Measurements from ENCODE around the gene SDCCAG8. TPM values are rescaled to one million over a fixed set of nuclear protein-coding genes. Genes with fewer than 3 reads are reported as not detected.

Gene SDCCAG8
- total RNA-seq, 1 experiment from 2014 or later, result 10.0 TPM

DNA sequence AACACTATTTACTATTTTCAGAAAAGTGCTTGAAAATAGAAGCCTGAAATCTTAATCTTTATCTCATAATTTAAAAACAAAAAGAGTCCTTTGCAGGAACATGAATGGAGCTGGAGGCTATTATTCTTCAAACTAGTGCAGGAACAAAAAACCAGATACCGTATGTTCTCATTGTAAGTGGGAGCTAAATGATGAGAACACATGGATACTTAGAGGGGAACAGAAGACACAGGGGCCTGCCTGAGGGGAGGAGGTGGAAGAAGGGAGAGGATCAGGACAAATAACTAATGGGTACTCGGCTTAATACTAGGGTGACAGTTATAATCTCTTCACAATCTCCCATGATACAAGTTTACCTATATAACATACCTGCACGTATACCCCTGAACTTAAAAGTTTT lies 176.3 kb downstream of the SDCCAG8 start:
- H4K20me1 ChIP-seq (ENCODE audit: control insufficient read depth, insufficient read depth, insufficient read length), result no peaks in the 10 kb centered on the region
- Mint-ChIP-seq H3K27ac (no peak overlapping the region), H3K4me1 (peaks cover 0 to 8% of the 10 kb centered on the region in 2 experiments; a peak in 2 of 4 replicates), H3K4me3 (no peak overlapping the region), H3K27me3 (ENCODE audit: low read depth) (no peaks in the 10 kb centered on the region), H3K36me3 (ENCODE audit: insufficient read depth in 1 of 3, low read depth in 3 of 3) (peaks cover 0 to 5% (median 2%) of the 10 kb centered on the region in 3 experiments; a peak in 3 of 7 replicates), H3K9me3 (peaks cover 0 to 3% of the 10 kb centered on the region in 2 experiments; a peak in 1 of 5 replicates)
- H2BK5ac ChIP-seq (ENCODE audit: insufficient read length, low read length), result no peak overlapping the region
- no peak overlapping the region for H4K8ac ChIP-seq (replicated peaks; ENCODE audit: insufficient read length, low read depth, low read length)
- H4K5ac ChIP-seq (ENCODE audit: insufficient read length, low read depth, low read length), result no peak overlapping the region
- H2BK15ac ChIP-seq (ENCODE audit: low read depth, low read length), result no peak overlapping the region
- H2AK5ac ChIP-seq (ENCODE audit: insufficient read length, low read length), result no peak overlapping the region
- H3K23me2 ChIP-seq (ENCODE audit: insufficient read length, low read depth, low read length, poor library complexity, severe bottlenecking), result no peaks in the 10 kb centered on the region
- H2BK12ac ChIP-seq (ENCODE audit: insufficient read length, low read depth, low read length), result no peak overlapping the region
- WGBS (ENCODE audit: extremely low coverage, insufficient read length, low lambda C conversion rate), result no CpG with 5 or more reads among the region's 3 CpGs
- H2BK120ac ChIP-seq (ENCODE audit: low read depth, low read length, poor library complexity, severe bottlenecking), result no peak overlapping the region
- DNase-seq, result no peak
- H3T11ph ChIP-seq (ENCODE audit: low read length), result no peak overlapping the region
- no peak overlapping the region for H3K18ac ChIP-seq (ENCODE audit: insufficient read length, low read depth, low read length)
- H3K79me2 ChIP-seq (ENCODE audit: insufficient read depth, low read length), result no peaks in the 10 kb centered on the region
- TF ChIP-seq CTCF (conservative IDR thresholded peaks at IDR 0.05), result no peak
- H3K79me1 ChIP-seq (ENCODE audit: insufficient read depth, low read depth, low read length, poor library complexity, severe bottlenecking), result no peaks in the 10 kb centered on the region
- H3K27me3 ChIP-seq (ENCODE audit: insufficient read depth, low read length), result no peaks in the 10 kb centered on the region
- H3K56ac ChIP-seq (ENCODE audit: insufficient read length, low read depth, low read length), result no peak overlapping the region
- H3K4me2 ChIP-seq (ENCODE audit: insufficient read depth, insufficient read length, low read length), result no peak overlapping the region
- H3K27ac ChIP-seq (ENCODE audit: insufficient read length, low read depth, low read length), result no peak overlapping the region
- H3K9ac ChIP-seq (ENCODE audit: extremely low read depth, insufficient read length, low read length), result no peak overlapping the region
- H3K14ac ChIP-seq (ENCODE audit: insufficient read depth, low read length), result no peak overlapping the region
- H2BK20ac ChIP-seq (ENCODE audit: low read depth, low read length, poor library complexity, severe bottlenecking), result no peak overlapping the region
- no peak overlapping the region for H4K91ac ChIP-seq (ENCODE audit: insufficient read length, low read depth, low read length)
- H2AFZ ChIP-seq (ENCODE audit: low read length), result no peak overlapping the region
- no peaks in the 10 kb centered on the region for H3K4me1 ChIP-seq (ENCODE audit: insufficient read depth, low read length)
- H3K4ac ChIP-seq (ENCODE audit: low read depth, low read length), result no peak overlapping the region
- no peak overlapping the region for H3K23ac ChIP-seq (ENCODE audit: insufficient read length, low read depth, low read length)
- no peaks in the 10 kb centered on the region for H3K9me3 ChIP-seq (ENCODE audit: control insufficient read depth, low read depth, low read length)
